Measurements from ENCODE around the gene POGLUT3. TPM values are rescaled to one million over a fixed set of nuclear protein-coding genes. Genes with fewer than 3 reads are reported as not detected.
A peak's percentile ranks its signal among the peaks of the same experiment; 100 is the strongest.

The POGLUT3 gene
- total and polyA plus RNA-seq, 4 experiments from 2014 or later, result 7.2 to 12.3 (median 9.3) TPM

DNA sequence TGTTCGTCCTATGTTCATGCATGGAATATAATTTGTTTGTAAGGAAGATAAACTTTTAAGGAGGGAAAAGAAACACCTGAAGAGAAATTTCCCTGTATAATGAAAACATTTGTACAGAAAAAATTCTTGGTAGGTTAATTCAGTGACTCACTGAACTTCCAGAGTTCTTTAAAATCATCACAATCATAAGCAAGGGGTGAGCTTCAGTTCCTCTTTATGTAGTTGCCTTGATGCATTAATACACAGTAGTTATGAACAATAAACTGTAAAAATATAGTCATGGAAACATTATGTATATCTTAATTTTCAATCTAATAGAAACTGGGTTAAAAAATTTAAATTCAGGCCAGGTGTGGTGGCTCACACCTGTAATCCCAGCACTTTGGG, 29.7 kb downstream of the POGLUT3 start:
- no peaks in the 10 kb centered on the region for H3K27me3 ChIP-seq (ENCODE audit: insufficient read depth, low read length)
- CTCF ChIA-PET (ENCODE audit: partially characterized antibody), result interaction anchor here (1.5 kb wide), 1 partner anchor 13 kb away, joined by 4 read pairs; no protein-coding TSS in a partner anchor
- peak overlapping the region in 6 of 7 donors; percentile 97 to 100 (median 100) for H3K27ac Mint-ChIP-seq
- H3K4me1 ChIP-seq (ENCODE audit: insufficient read depth, low read length), result peaks cover 8% of the 10 kb centered on the region
- intact Hi-C loops (cut with micrococcal nuclease), result loop anchor here (5.0 to 10.0 kb wide), 3 partner anchors 346 to 1014 kb away; partner anchors contain the start of genes ACAT1, ALKBH8 and CWF19L2
- H3K4me3 ChIP-seq (ENCODE audit: low read length in 2 of 2), result no peak overlapping the region
- no peaks in the 10 kb centered on the region for H3K9me3 Mint-ChIP-seq
- DNase-seq, result no peak
- POLR2A ChIA-PET (ENCODE audit: partially characterized antibody), result interaction anchor here (0.6 to 3.2 kb wide), 6 partner anchors 17 to 970 kb away, joined by 3 to 43 read pairs (median 6); partner anchors contain the start of genes ATM, EXPH5, NPAT and POGLUT3
- peak overlapping the region; percentile 95 for H3K27ac ChIP-seq (ENCODE audit: low read depth, low read length)
- H3K9me3 ChIP-seq (ENCODE audit: control insufficient read depth in 1 of 2, low read length in 2 of 2), result no peaks in the 10 kb centered on the region
- H3K36me3 ChIP-seq (ENCODE audit: insufficient read depth, low read length), result peaks cover 3% of the 10 kb centered on the region
- peak overlapping the region in 6 of 8 donors; percentile 11 to 96 (median 43) for H3K4me3 Mint-ChIP-seq
- H3K4me1 Mint-ChIP-seq, result peaks cover 5 to 16% (median 9%) of the 10 kb centered on the region in 4 donors
- H3K27me3 Mint-ChIP-seq, result no peaks in the 10 kb centered on the region
- H3K36me3 Mint-ChIP-seq, result peaks cover under 1 to 9% of the 10 kb centered on the region in 2 donors

DNA sequence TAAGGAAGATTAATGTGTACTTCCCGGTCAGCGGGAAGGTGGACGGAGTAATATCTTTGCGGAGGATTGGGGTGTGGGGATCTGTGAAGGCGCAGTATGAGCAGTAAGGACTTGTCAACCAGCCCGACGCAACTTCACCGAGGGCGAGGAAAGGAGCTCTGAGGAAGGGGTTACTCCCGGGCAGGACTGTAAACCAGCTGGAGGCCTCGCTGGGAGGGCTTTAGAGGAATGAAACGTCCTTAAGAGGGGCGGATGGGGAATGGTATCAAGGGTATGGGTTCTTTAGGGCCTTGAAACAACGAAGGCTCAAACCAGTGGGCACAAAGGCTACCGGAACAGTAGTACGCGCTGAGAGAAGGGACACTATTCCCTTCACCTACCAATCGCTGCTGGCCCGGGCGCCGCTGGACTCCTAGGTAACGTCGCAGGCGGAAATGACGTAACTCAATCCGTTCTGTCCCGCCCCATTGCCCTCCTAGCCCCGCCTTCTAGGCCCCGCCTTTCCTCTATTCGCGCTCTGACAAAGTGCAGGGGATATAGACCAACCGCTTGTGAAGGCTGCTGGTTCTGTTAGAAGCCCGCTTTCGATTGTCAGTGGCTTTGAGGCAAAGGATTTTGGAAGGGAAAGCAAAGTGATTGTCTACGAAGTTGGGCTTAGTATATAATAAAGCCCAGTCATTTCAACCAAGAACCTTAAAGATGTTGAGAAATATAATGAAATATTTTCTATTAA, 30.9 kb downstream of the POGLUT3 start, which contains the start of gene C11orf65:
C11orf65 (minus strand) TSS at position 439 of the 733 bp plus-strand sequence. CDS start 5,970 bp downstream, outside the sequence.
- intact Hi-C loops (cut with micrococcal nuclease), result loop anchor here (1.0 to 10.0 kb wide), 8 partner anchors 30 to 1012 kb away; partner anchors contain the start of genes ACAT1, ALKBH8, CWF19L2 and DDX10
- Mint-ChIP-seq H3K27me3 (no peaks in the 10 kb centered on the region), H3K4me3 (peak within 1 kb of the TSS; percentile 96 to 100 (median 97)), H3K36me3 (peaks cover 0 to 9% of the 10 kb centered on the region in 2 donors), H3K4me1 (peaks cover 5 to 16% (median 9%) of the 10 kb centered on the region in 4 donors), H3K27ac (peak within 1 kb of the TSS; percentile 97 to 100 (median 100)), H3K9me3 (no peaks in the 10 kb centered on the region)
- Histone ChIP-seq H3K4me1 (ENCODE audit: insufficient read depth, low read length) (peaks cover 8% of the 10 kb centered on the region), H3K9me3 (ENCODE audit: control insufficient read depth in 1 of 2, low read length in 2 of 2) (no peaks in the 10 kb centered on the region), H3K27ac (ENCODE audit: low read depth, low read length) (peak within 1 kb of the TSS; percentile 95), H3K4me3 (ENCODE audit: low read length in 2 of 2) (peak within 1 kb of the TSS; percentile 40 to 94), H3K27me3 (ENCODE audit: insufficient read depth, low read length) (no peaks in the 10 kb centered on the region), H3K36me3 (ENCODE audit: insufficient read depth, low read length) (no peaks in the 10 kb centered on the region)
- ChIA-PET CTCF (ENCODE audit: partially characterized antibody) (interaction anchor here (1.5 kb wide), 1 partner anchor 14 kb away, joined by 4 read pairs; no protein-coding TSS in a partner anchor), POLR2A (ENCODE audit: partially characterized antibody) (interaction anchor here (0.8 to 3.2 kb wide), 8 partner anchors 28 to 458 kb away, joined by 3 to 43 read pairs (median 5); partner anchors contain the start of genes ATM, CUL5, DDX10 and EXPH5)
- DNase-seq, result peak; percentile 96 to 97 (median 97)

GRCh38 chr11:108466405-108466804, 31.8 kb downstream of the POGLUT3 start:
- intact Hi-C loops (cut with micrococcal nuclease), result loop anchor here (5.0 to 10.0 kb wide), 3 partner anchors 344 to 1012 kb away; partner anchors contain the start of genes ACAT1, ALKBH8 and CWF19L2
- Mint-ChIP-seq H3K4me1 (peaks cover 5 to 16% (median 9%) of the 10 kb centered on the region in 4 donors), H3K27me3 (no peaks in the 10 kb centered on the region), H3K9me3 (no peaks in the 10 kb centered on the region), H3K27ac (peak overlapping the region; percentile 97 to 100 (median 100)), H3K4me3 (peak overlapping the region; percentile 96 to 100 (median 97)), H3K36me3 (peaks cover 0 to 9% of the 10 kb centered on the region in 2 donors)
- CTCF ChIA-PET (ENCODE audit: partially characterized antibody), result no interaction called here
- DNase-seq, result peak in 1 of 5 donors; percentile 39
- Histone ChIP-seq H3K27me3 (ENCODE audit: insufficient read depth, low read length) (no peaks in the 10 kb centered on the region), H3K4me1 (ENCODE audit: insufficient read depth, low read length) (peaks cover 8% of the 10 kb centered on the region), H3K36me3 (ENCODE audit: insufficient read depth, low read length) (no peaks in the 10 kb centered on the region), H3K4me3 (ENCODE audit: low read length in 2 of 2) (peak overlapping the region; percentile 40 to 94), H3K9me3 (ENCODE audit: control insufficient read depth in 1 of 2, low read length in 2 of 2) (no peaks in the 10 kb centered on the region), H3K27ac (ENCODE audit: low read depth, low read length) (peak overlapping the region; percentile 95)
- POLR2A ChIA-PET (ENCODE audit: partially characterized antibody), result interaction anchor here (0.8 to 3.2 kb wide), 8 partner anchors 28 to 457 kb away, joined by 3 to 43 read pairs (median 5); partner anchors contain the start of genes ATM, CUL5, DDX10 and EXPH5

GRCh38 chr11:108453207-108453835, 44.9 kb downstream of the POGLUT3 start:
- H3K27me3 Mint-ChIP-seq, result peaks cover 2 to 3% of the 10 kb centered on the region in 2 donors
- POLR2A ChIA-PET (ENCODE audit: partially characterized antibody), result no interaction called here
- Histone ChIP-seq H3K4me1 (ENCODE audit: insufficient read depth, low read length) (no peaks in the 10 kb centered on the region), H3K9me3 (ENCODE audit: control insufficient read depth in 1 of 2, low read length in 2 of 2) (no peaks in the 10 kb centered on the region), H3K4me3 (ENCODE audit: low read length in 2 of 2) (no peak overlapping the region), H3K27ac (ENCODE audit: low read depth, low read length) (no peak overlapping the region), H3K36me3 (ENCODE audit: insufficient read depth, low read length) (no peaks in the 10 kb centered on the region), H3K27me3 (ENCODE audit: insufficient read depth, low read length) (no peaks in the 10 kb centered on the region)
- H3K36me3 Mint-ChIP-seq, result peaks cover 5 to 9% of the 10 kb centered on the region in 2 donors
- H3K27ac Mint-ChIP-seq, result no peak overlapping the region
- no peak for DNase-seq
- intact Hi-C loops (cut with micrococcal nuclease), result no loop called here
- peaks cover 0 to 40% (median 24%) of the 10 kb centered on the region in 8 donors for H3K9me3 Mint-ChIP-seq
- CTCF ChIA-PET (ENCODE audit: partially characterized antibody), result no interaction called here
- H3K4me1 Mint-ChIP-seq, result no peaks in the 10 kb centered on the region
- H3K4me3 Mint-ChIP-seq, result no peak overlapping the region

Other genes starting within 250 kb of the POGLUT3 start
- under 1 TPM; 0.30 to 0.93 TPM for gene C11orf65, start 30.9 kb downstream of the POGLUT3 start, total RNA-seq
- 1 to 10 TPM in 1 of 2 donors, not detected in 1; 1.0 TPM for gene C11orf65, start 30.9 kb downstream of the POGLUT3 start, polyA plus RNA-seq
- 1 to 10 TPM; 2.6 to 4.0 TPM for gene EXPH5, start 95.4 kb upstream of the POGLUT3 start, total RNA-seq
- under 1 TPM; 0.39 to 0.86 TPM for gene EXPH5, start 95.4 kb upstream of the POGLUT3 start, polyA plus RNA-seq
- 10 to 100 TPM; 17.4 to 18.2 TPM for gene DDX10, start 166.7 kb upstream of the POGLUT3 start, total RNA-seq
- 10 to 100 TPM; 15.7 to 16.1 TPM for gene DDX10, start 166.7 kb upstream of the POGLUT3 start, polyA plus RNA-seq